ENCODE results near the gene UQCRFS1. TPM values are rescaled to one million over a fixed set of nuclear protein-coding genes. Genes with fewer than 3 reads are reported as not detected.
"Not testable (repeated sequence)": the region's sequence is repeated elsewhere in the genome, so short reads cannot be mapped to it uniquely, and the experiment has no call there.

Gene UQCRFS1
- total and polyA plus RNA-seq, 3 donors from 2014 or later: 35.9 to 64.2 (median 37.4) TPM

GRCh38 chr19:29259153-29259552 lies 46.2 kb upstream of the UQCRFS1 start:
- 68 to 84% methylated on average over 3 of the region's 3 CpGs for WGBS, 2 donors
- H3K27me3 ChIP-seq: no peaks in the 10 kb centered on the region
- no peaks in the 10 kb centered on the region for H3K36me3 ChIP-seq (ENCODE audit: low read depth, missing control alignments)
- H3K27ac ChIP-seq: no peak overlapping the region
- H3K9me3 ChIP-seq: no peaks in the 10 kb centered on the region
- no peak for TF ChIP-seq POLR2A (IDR thresholded peaks at IDR 0.05)
- no peak for TF ChIP-seq CTCF (IDR thresholded peaks at IDR 0.05)
- no peaks in the 10 kb centered on the region for H3K4me1 ChIP-seq
- intact Hi-C loops (cut with DNase I; ENCODE audit: low total_unique reads): no loop called here
- H3K4me3 ChIP-seq: no peak overlapping the region
- DNase-seq: no peak

- H3K4me3 ChIP-seq: no peak overlapping the region
- TF ChIP-seq POLR2A (IDR thresholded peaks at IDR 0.05) (no peak), CTCF (IDR thresholded peaks at IDR 0.05) (no peak)
- 39 to 44% methylated on average over 2 of the region's 2 CpGs for WGBS, 2 donors
Observed at GRCh38 chr19:29256516-29256915, 43.6 kb upstream of the UQCRFS1 start.

GRCh38 chr19:29255912-29256311 lies 43.0 kb upstream of the UQCRFS1 start:
- 90 to 97% methylated on average over 8 of the region's 8 CpGs for WGBS, 2 donors
- intact Hi-C loops (cut with DNase I; ENCODE audit: low total_unique reads): no loop called here
- DNase-seq: no peak

More at GRCh38 chr19:29256516-29256915, 43.6 kb upstream of the UQCRFS1 start:
- Histone ChIP-seq H3K27me3 (no peaks in the 10 kb centered on the region), H3K4me1 (no peaks in the 10 kb centered on the region), H3K9me3 (no peaks in the 10 kb centered on the region), H3K27ac (no peak overlapping the region), H3K36me3 (ENCODE audit: low read depth, missing control alignments) (no peaks in the 10 kb centered on the region)
- intact Hi-C loops (cut with DNase I; ENCODE audit: low total_unique reads): no loop called here
- no peak for DNase-seq

GRCh38 chr19:29255006-29255405 lies 42.1 kb upstream of the UQCRFS1 start:
- Histone ChIP-seq H3K4me1 (no peaks in the 10 kb centered on the region), H3K36me3 (ENCODE audit: low read depth, missing control alignments) (no peaks in the 10 kb centered on the region), H3K9me3 (no peaks in the 10 kb centered on the region), H3K27me3 (no peaks in the 10 kb centered on the region), H3K27ac (no peak overlapping the region), H3K4me3 (no peak overlapping the region)
- TF ChIP-seq POLR2A (IDR thresholded peaks at IDR 0.05) (no peak), CTCF (IDR thresholded peaks at IDR 0.05) (no peak)
- no peak for DNase-seq
- intact Hi-C loops (cut with DNase I; ENCODE audit: low total_unique reads): no loop called here
- WGBS, 2 donors: 71 to 80% methylated on average over 9 of the region's 9 CpGs

More at GRCh38 chr19:29255912-29256311, 43.0 kb upstream of the UQCRFS1 start:
- Histone ChIP-seq H3K36me3 (ENCODE audit: low read depth, missing control alignments) (no peaks in the 10 kb centered on the region), H3K27me3 (no peaks in the 10 kb centered on the region), H3K27ac (no peak overlapping the region), H3K9me3 (no peaks in the 10 kb centered on the region), H3K4me3 (no peak overlapping the region), H3K4me1 (no peaks in the 10 kb centered on the region)
- TF ChIP-seq CTCF (IDR thresholded peaks at IDR 0.05): no peak
- no peak for TF ChIP-seq POLR2A (IDR thresholded peaks at IDR 0.05)

GRCh38 chr19:29249798-29250197 lies 36.8 kb upstream of the UQCRFS1 start:
- H3K27me3 ChIP-seq; H3K9me3 ChIP-seq; intact Hi-C loops (cut with DNase I; ENCODE audit: low total_unique reads); H3K36me3 ChIP-seq (ENCODE audit: low read depth, missing control alignments); DNase-seq; H3K4me3 ChIP-seq; H3K27ac ChIP-seq; H3K4me1 ChIP-seq: not testable (repeated sequence)
- WGBS, 2 donors: 69 to 91% methylated on average over 3 of the region's 3 CpGs
